Measurements from ENCODE around the gene SLC25A17.

- TF ChIP-seq POLR2A (IDR thresholded peaks at IDR 0.05) (no peak), CTCF (IDR thresholded peaks at IDR 0.05) (no peak)
Observed at GRCh38 chr22:40768206-40768605, 50.9 kb downstream of the SLC25A17 start.

Data from body of pancreas (tissue), 4 donors.